Measurements from ENCODE around the gene PSME3IP1. TPM values are rescaled to one million over a fixed set of nuclear protein-coding genes. Genes with fewer than 3 reads are reported as not detected.
A peak's percentile ranks its signal among the peaks of the same experiment; 100 is the strongest.

PSME3IP1 gene
- total RNA-seq (2021; fragmentation: NEBNext Ultra II Directional; extraction: Animal tissue kit (Norgen Biotek cat#: 25700)), result 93.1 and 95.1 TPM in 2 replicates
- 98.3 and 117 TPM in 2 replicates for polyA plus RNA-seq (2011; rRNA removed)
- 123 TPM for polyA plus RNA-seq (2011; cell fraction: cytosol; rRNA removed)
- polyA plus RNA-seq (2011; cell fraction: nucleus; rRNA removed), result 179 TPM
- 86.9 to 108 TPM (median 91.2 TPM) in 4 replicates for polyA plus RNA-seq (2012, experiment 1 of 2)
- polyA plus RNA-seq (2012, experiment 2 of 2), result 31.9 TPM
- 102 TPM for polyA plus RNA-seq (2013, experiment 1 of 2)
- 97.3 TPM for polyA plus RNA-seq (2013, experiment 2 of 2)
- 74.9 and 95.6 TPM in 2 replicates for polyA minus RNA-seq (2011; rRNA and poly(A)+ RNA removed)
- 52.8 TPM for polyA minus RNA-seq (2011; cell fraction: cytosol; rRNA and poly(A)+ RNA removed)
- polyA minus RNA-seq (2011; cell fraction: nucleus; rRNA and poly(A)+ RNA removed), result 49.9 TPM
- long read RNA-seq, experiment 1, partial matches to known transcripts, result 20 of 40 reads
- long read RNA-seq, experiment 1, other reads (novel, unspliced or antisense), result 19 of 40 reads
- long read RNA-seq, experiment 2, transcript FAM192A-201 (7 exons, 2,848 nt), result major isoform, 8 of 53 reads
- long read RNA-seq, experiment 2, partial matches to known transcripts, result 15 of 53 reads
- long read RNA-seq, experiment 2, other reads (novel, unspliced or antisense), result 28 of 53 reads

- DNase-seq (ENCODE audit: low read depth in 1 of 2, low spot score in 2 of 2) (peak; percentile 97 to 99), FAIRE-seq (peak; percentile 75)
- Histone ChIP-seq H3K4me1 (replicated peaks in 1 of 4; ENCODE audit: control insufficient read depth in 3 of 4, insufficient read depth in 4 of 4, low read length in 3 of 4) (peaks cover 2 to 7% (median 5%) of the 10 kb centered on the region in 4 experiments; a peak in 6 of 7 replicates), H2BK120ac (replicated peaks; ENCODE audit: low read depth, low read length) (no peak within 1 kb of the TSS), H2BK15ac (ENCODE audit: low read length) (no peak within 1 kb of the TSS), H4K20me1 (replicated peaks in 1 of 2; ENCODE audit: control insufficient read depth in 1 of 2, insufficient read depth in 2 of 2, low read length in 2 of 2) (no peaks in the 10 kb centered on the region), H3K4me2 (ENCODE audit: insufficient read depth in 1 of 2, low read depth in 2 of 2, low read length in 2 of 2) (peak within 1 kb of the TSS; percentile 89 to 92), H3K27me3 (replicated peaks in 1 of 4; ENCODE audit: control insufficient read depth in 3 of 4, extremely low read depth in 1 of 4, insufficient read depth in 3 of 4, low read length in 3 of 4) (no peaks in the 10 kb centered on the region), H3K79me2 (ENCODE audit: control insufficient read depth in 1 of 2, insufficient read depth in 2 of 2, low read length in 2 of 2) (peaks cover 4 to 85% of the 10 kb centered on the region in 2 experiments), H4K5ac (ENCODE audit: insufficient read length, low read depth, low read length) (peak within 1 kb of the TSS; percentile 84), H4K91ac (replicated peaks; ENCODE audit: insufficient read length, low read length) (peak within 1 kb of the TSS; percentile 76), H4K8ac (ENCODE audit: extremely low read depth, insufficient read depth, low read length) (peak within 1 kb of the TSS; percentile 94), H3K18ac (ENCODE audit: extremely low read depth, low read length) (peak within 1 kb of the TSS; percentile 53; the same call in 1 of the 2 replicates), H3K56ac (replicated peaks; ENCODE audit: insufficient read length, low read depth, low read length) (peak within 1 kb of the TSS; percentile 80), H3K79me1 (ENCODE audit: low read depth, low read length) (peaks cover 14% of the 10 kb centered on the region; the same call in 1 of the 2 replicates), H2AFZ (ENCODE audit: low read length) (0 out of 2 replicates have a peak within 1 kb of the TSS, but pooled peaks have one; percentile 19), H3K9ac (replicated peaks in 1 of 4; ENCODE audit: extremely low read depth in 1 of 4, low read depth in 3 of 4, low read length in 3 of 4) (peak within 1 kb of the TSS; percentile 73 to 85 (median 80)), H3K23ac (ENCODE audit: insufficient read length) (no peak within 1 kb of the TSS), H3K9me3 (ENCODE audit: insufficient read depth in 2 of 2, low read depth in 1 of 2, low read length in 1 of 2) (no peaks in the 10 kb centered on the region), H2BK20ac (ENCODE audit: low read length) (no peak within 1 kb of the TSS), H3K4me3 (ENCODE audit: extremely low read depth in 1 of 4, insufficient read depth in 2 of 4, low read depth in 3 of 4, low read length in 4 of 4) (peak within 1 kb of the TSS; percentile 70 to 94 (median 90)), H3K14ac (ENCODE audit: insufficient read length) (no peak within 1 kb of the TSS), H2AK5ac (ENCODE audit: low read depth, low read length) (peak within 1 kb of the TSS; percentile 82; the same call in 1 of the 2 replicates), H3K36me3 (ENCODE audit: control insufficient read depth in 2 of 4, insufficient read depth in 4 of 4, low read length in 3 of 4) (no peaks in the 10 kb centered on the region), H3K27ac (ENCODE audit: low read depth, low read length) (peak within 1 kb of the TSS; percentile 78), H2BK5ac (ENCODE audit: low read depth, low read length) (peak within 1 kb of the TSS; percentile 68; the same call in 1 of the 2 replicates), H2BK12ac (ENCODE audit: low read depth, low read length) (no peak within 1 kb of the TSS), H3K23me2 (ENCODE audit: low read depth, low read length) (peaks cover 14% of the 10 kb centered on the region), H3K4ac (replicated peaks; ENCODE audit: insufficient read length, low read depth, low read length) (no peak within 1 kb of the TSS)
- CTCF ChIA-PET (ENCODE audit: partially characterized antibody), result interaction anchor here (0.6 kb wide), 1 partner anchor 41 kb away, joined by 3 read pairs; no protein-coding TSS in a partner anchor
- 2% methylated on average over 48 of the region's 64 CpGs; no CpG with 5 or more reads in 1 of the 2 experiments for WGBS, 2 experiments (ENCODE audit: extremely low coverage in 1 of 2, insufficient coverage in 1 of 2, insufficient read length in 1 of 2, insufficient replicate concordance in 2 of 2, low coverage in 1 of 2, low lambda C conversion rate in 2 of 2, missing lambda C conversion rate in 1 of 2)
- POLR2A ChIA-PET (ENCODE audit: partially characterized antibody), result interaction anchor here (0.7 to 2.4 kb wide), 17 partner anchors 10 to 285 kb away, joined by 3 to 11 read pairs (median 4); partner anchors contain the start of gene ARL2BP
- TF ChIP-seq CHD2 (IDR thresholded peaks at IDR 0.05; ENCODE audit: low read length) (peak; percentile 60; the same call in 1 of the 2 replicates), CEBPB (IDR thresholded peaks at IDR 0.05; ENCODE audit: low read depth, low read length) (no peak), POLR2A (IDR thresholded peaks at IDR 0.05; ENCODE audit: control extremely low read depth in 1 of 2, low read depth in 2 of 2, low read length in 2 of 2) (no peak; a peak in 1 of 3 replicates)
- TF ChIP-seq, protein P1, sequence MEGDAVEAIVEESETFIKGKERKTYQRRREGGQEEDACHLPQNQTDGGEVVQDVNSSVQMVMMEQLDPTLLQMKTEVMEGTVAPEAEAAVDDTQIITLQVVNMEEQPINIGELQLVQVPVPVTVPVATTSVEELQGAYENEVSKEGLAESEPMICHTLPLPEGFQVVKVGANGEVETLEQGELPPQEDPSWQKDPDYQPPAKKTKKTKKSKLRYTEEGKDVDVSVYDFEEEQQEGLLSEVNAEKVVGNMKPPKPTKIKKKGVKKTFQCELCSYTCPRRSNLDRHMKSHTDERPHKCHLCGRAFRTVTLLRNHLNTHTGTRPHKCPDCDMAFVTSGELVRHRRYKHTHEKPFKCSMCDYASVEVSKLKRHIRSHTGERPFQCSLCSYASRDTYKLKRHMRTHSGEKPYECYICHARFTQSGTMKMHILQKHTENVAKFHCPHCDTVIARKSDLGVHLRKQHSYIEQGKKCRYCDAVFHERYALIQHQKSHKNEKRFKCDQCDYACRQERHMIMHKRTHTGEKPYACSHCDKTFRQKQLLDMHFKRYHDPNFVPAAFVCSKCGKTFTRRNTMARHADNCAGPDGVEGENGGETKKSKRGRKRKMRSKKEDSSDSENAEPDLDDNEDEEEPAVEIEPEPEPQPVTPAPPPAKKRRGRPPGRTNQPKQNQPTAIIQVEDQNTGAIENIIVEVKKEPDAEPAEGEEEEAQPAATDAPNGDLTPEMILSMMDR (IDR thresholded peaks at IDR 0.05; ENCODE audit: control extremely low read depth in 1 of 3, insufficient read depth in 1 of 3, low read depth in 1 of 3, low read length in 3 of 3), result peak in 1 of 3 experiments; percentile 1; a peak in 1 of 4 replicates
These were observed at the start of gene PSME3IP1, which contains the start of gene RSPRY1 for GRCh38 chr16:57185945-57186871. TSS of gene PSME3IP1 (minus strand) at chr16:57186039. CDS start at chr16:57173854, 12,185 bp downstream. TSS of gene RSPRY1 (plus strand) at chr16:57186329. CDS start at chr16:57204659, 18,330 bp downstream.
